Suprapubic skin (tissue), 3 donors: ENCODE data around the gene HUS1.

Experiments used
- CTCF ChIP-seq, 2 donors: fragments of 200-600 bp in 1 of 2; fragments of 450-650 bp in 1 of 2; sonication (generic) in 1 of 2; IDR thresholded peaks; one replicate each; pipeline ENCODE4 v1.5.1; 2016 to 2019; ENCODE audit warnings: antibody characterized with exemption in 2 of 2, mild to moderate bottlenecking in 1 of 2, moderate library complexity in 1 of 2
- EP300 ChIP-seq: sonication (generic); formaldehyde crosslinking; IDR thresholded peaks from one replicate; pipeline ENCODE4 v1.6.1; 2017; ENCODE audit warnings: antibody characterized with exemption
- POLR2A ChIP-seq, 2 donors: fragments of 450-650 bp; IDR thresholded peaks; one replicate each; pipeline ENCODE4 v1.6.1; 2017; ENCODE audit warnings: antibody characterized with exemption in 2 of 2, mild to moderate bottlenecking in 2 of 2, moderate library complexity in 2 of 2

- TF ChIP-seq POLR2A (IDR thresholded peaks at IDR 0.05) (no peak), CTCF (IDR thresholded peaks at IDR 0.05) (no peak), EP300 (no peak)
Observed at GRCh38 chr7:47944536-47945260, 34.7 kb downstream of the HUS1 start.
